Astrocyte of the hippocampus (primary cell): Measurements from ENCODE around the gene UGT1A9.
"Not testable (repeated sequence)": the region's sequence is repeated elsewhere in the genome, so short reads cannot be mapped to it uniquely, and the experiment has no call there.

Experiments used
- DNase-seq: peaks from one replicate; pipeline ENCODE4 v3.0.0; 2011; ENCODE audit warnings: low read depth, low spot score

Gene UGT1A9

DNA sequence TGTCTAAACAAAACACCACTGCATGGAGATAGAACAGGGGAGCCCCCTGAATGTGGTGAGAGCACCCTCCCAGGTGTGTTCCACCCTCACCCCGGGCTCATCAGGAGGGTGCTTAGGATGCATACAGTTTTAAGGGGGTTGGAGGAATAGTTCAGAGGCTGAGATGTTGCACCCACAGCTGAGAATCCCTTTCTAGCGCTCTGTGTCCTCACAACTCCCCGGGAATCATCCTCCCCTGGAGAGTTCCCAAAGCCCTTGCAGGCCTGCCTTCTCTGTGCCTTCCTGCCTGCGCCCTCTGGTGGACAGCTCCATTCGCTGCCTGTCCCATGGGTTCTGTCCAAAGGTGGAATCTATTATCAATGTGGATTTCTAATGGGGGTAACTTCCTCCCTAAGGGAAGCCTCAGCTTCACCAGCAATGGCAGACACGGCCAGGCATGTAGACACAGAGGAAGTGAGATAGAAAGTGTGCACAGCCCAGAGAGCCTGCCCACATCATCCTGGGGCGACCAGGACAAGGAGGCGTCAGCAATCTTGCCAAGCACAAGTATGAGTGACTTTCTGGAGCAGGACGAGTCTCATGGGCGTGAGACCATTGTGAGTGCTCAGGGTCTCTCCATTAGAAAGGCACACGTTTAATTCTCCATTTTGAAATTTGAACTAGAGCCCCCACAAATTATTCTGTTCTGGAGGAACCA is 39.8 kb downstream of the UGT1A9 start:
- peak; percentile 86 for DNase-seq

DNA sequence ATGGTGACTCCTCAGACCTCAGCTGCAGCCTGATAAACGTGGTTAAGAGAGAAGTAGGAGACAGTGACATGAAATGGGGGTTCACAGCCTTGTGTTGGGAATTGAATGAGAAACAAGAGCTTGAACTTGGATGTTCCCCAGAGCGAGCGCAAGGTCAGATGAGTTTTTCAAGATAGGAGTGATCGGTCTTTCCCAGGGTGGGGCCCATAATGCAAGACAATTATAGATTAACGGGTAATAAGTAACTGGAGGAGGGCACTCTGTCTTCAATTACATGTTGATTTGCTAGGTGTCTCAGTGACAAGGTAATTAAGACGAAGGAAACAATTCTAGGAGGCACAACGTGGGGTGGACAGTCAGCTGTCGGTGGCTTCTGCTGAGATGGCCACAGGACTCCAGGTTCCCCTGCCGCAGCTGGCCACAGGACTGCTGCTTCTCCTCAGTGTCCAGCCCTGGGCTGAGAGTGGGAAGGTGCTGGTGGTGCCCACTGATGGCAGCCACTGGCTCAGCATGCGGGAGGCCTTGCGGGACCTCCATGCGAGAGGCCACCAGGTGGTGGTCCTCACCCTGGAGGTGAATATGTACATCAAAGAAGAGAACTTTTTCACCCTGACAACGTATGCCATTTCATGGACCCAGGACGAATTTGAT is 41.0 kb downstream of the UGT1A9 start, which contains the start of gene UGT1A5:
TSS of gene UGT1A5 (plus strand) at position 297 of the 651 bp plus-strand sequence. CDS start at position 382, 85 bp downstream.
- no peak for DNase-seq

DNA sequence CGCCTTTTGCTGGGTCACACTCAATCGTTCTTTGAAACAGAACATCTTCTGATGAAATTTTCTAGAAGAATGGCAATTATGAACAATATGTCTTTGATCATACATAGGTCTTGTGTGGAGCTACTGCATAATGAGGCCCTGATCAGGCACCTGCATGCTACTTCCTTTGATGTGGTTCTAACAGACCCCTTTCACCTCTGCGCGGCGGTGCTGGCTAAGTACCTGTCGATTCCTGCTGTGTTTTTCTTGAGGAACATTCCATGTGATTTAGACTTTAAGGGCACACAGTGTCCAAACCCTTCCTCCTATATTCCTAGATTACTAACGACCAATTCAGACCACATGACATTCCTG is 41.5 kb downstream of the UGT1A9 start:
- no peak for DNase-seq

DNA sequence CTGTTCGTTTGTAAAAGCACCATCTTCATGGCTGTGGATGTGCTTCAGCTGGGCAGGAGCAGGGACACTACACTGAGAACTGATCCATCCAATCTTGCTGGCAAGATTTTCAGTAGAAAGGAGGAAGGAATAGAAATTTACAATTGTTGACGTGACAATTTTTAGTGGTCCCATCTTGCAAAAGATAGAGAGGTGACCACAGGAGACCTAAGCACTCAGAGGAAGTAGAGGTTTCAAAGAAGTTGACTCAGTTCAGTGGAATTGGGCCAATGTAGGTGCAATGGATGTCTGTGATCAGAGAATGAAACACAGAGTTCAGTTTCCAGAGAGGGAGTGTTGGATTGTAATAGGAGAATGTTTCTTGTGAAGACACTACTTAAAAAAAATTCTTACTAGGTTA is 42.4 kb downstream of the UGT1A9 start:
- DNase-seq, result no peak

- DNase-seq, result no peak
Observed at GRCh38 chr2:233718552-233718951, 46.9 kb downstream of the UGT1A9 start, which contains the start of gene UGT1A4. Gene UGT1A4 (plus strand): TSS chr2:233718736. CDS start chr2:233718821, 85 bp downstream.

- DNase-seq, result no peak
Observed at GRCh38 chr2:233728723-233729301, 57.1 kb downstream of the UGT1A9 start, which contains the start of gene UGT1A3. Gene UGT1A3 (plus strand): TSS chr2:233729042. CDS start chr2:233729127, 85 bp downstream.

DNA sequence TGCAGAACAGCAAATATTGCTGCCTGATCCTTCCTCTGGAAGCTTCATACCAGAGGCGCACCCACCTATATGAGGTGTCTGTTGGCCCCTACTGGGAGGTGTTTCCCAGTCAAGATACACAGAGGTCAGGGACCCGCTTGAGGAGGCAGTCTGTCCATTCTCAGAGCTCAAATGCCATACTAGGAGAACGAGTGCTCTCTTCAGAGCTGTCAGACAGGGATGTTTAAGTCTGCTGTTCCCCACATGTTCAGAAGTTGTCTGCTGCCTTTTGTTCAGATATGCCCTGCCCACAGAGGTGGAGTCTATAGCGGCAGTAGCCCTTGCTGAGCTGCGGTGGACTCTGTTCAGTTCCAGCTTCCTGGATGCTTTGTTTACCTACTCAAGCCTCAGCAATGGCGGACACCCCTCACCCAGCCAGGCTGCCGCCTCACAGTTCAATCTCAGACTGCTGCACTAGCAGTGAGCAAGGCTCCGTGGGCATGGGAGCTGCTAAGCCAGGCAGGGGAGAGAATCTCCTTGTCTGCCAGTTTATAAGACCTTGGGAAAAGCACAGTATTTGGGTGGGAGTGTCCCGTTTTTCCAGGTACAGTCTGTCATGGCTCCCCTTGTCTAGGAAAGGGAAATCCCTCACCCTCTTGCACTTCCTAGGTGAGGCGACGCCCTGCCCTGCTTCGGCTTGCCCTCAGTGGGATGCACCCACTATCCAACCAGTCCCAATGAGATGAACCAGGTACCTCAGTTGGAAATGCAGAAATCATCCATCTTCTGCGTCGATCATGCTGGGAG is 65.4 kb downstream of the UGT1A9 start:
- not testable (repeated sequence) for DNase-seq

GRCh38 chr2:233740870-233741269 is 69.2 kb downstream of the UGT1A9 start:
- DNase-seq, result peak; percentile 4

- DNase-seq, result no peak
Observed at GRCh38 chr2:233743464-233744259, 72.0 kb downstream of the UGT1A9 start.

- no peak for DNase-seq
Observed at GRCh38 chr2:233745073-233745755, 73.5 kb downstream of the UGT1A9 start.

GRCh38 chr2:233745838-233746237 is 74.1 kb downstream of the UGT1A9 start:
- DNase-seq, result not testable (repeated sequence)

- peak; percentile 58 for DNase-seq
Observed at GRCh38 chr2:233746475-233747282, 75.0 kb downstream of the UGT1A9 start.

GRCh38 chr2:233747283-233747544 is 75.5 kb downstream of the UGT1A9 start:
- DNase-seq, result no peak

GRCh38 chr2:233750689-233751088 is 79.0 kb downstream of the UGT1A9 start:
- not testable (repeated sequence) for DNase-seq

- not testable (repeated sequence) for DNase-seq
Observed at GRCh38 chr2:233751212-233752009, 79.7 kb downstream of the UGT1A9 start.

- no peak for DNase-seq
Observed at GRCh38 chr2:233754872-233755611, 83.3 kb downstream of the UGT1A9 start.

DNA sequence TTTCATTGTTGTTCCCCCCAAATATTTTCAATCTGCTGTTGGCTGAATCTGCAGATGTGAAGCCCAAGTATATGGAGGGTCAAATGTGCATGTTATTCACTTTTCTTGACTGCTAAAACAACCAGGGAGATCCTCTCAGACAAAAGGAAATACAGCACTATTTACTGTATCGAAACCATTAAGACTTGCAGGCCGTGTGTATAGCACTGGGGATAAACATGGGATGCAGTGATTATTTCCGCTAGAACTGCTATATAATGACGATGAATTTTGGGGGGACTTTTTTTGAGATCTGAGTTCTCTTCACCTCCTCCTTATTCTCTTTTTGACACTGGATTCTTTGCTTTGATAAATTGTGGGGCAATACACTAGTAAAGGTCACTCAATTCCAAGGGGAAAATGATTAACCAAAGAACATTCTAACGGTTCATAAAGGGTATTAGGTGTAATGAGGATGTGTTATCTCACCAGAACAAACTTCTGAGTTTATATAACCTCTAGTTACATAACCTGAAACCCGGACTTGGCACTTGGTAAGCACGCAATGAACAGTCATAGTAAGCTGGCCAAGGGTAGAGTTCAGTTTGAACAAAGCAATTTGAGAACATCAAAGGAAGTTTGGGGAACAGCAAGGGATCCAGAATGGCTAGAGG is 84.9 kb downstream of the UGT1A9 start:
- no peak for DNase-seq

DNA sequence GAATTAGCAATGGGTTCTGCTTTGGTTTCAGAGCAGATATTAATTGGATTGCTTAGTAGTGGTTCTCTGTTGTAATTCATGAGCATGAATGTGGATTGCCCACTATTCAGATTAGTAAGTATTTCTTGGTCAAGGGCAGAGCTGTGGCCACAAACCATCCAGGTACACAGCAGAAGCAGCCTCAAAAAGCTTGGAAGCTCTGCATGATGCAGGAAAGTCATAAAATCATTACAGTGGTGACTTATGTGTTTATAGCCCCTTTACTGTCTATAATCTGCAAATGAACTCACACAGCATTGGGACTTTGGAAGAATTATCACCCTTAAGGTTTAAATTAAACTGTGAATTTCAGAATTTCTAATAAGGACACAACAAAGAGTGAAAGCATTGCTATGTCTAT is 86.4 kb downstream of the UGT1A9 start:
- no peak for DNase-seq
